ENCODE results near the gene ASIC4. TPM values are rescaled to one million over a fixed set of nuclear protein-coding genes. Genes with fewer than 3 reads are reported as not detected.

The ASIC4 gene
- total RNA-seq, 4 donors from 2014 or later, result not detected

DNA sequence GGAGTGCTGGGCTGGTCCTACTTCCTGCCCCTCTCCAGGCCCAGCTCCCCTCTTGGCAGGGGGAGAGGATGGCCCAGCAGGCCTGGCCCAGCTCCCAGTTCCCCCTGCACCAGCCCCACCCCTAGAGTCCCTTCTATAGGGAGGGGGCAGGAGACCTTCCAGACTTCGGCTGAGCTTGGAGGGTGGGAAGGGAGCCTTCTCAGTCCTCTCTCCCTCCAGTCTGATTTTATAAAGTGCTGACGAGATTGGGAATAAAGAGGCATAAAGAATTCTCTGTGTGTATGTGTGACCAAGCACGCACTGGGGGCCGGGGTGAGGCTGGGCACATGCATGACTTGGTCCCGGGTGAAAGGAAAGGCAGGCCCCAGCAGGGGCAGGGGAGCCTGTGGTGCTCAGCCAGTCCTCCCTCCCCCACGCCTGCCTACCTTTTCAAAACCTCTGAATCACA is 24.2 kb downstream of the ASIC4 start:
- in situ Hi-C loops (cut with MboI; ENCODE audit: low pct_ligation_motif_present in 1 of 4, low pct_unique_long_range_greater_than_20kb in 1 of 4, low sequenced_read_pairs in 3 of 4), result loop anchor here in 2 of 4 donors (10.0 kb wide), 2 partner anchors 96 to 106 kb away; no protein-coding TSS in a partner anchor
- no peak for DNase-seq

GRCh38 chr2:219538956-219539788 is 24.9 kb downstream of the ASIC4 start:
- H3K4me1 ChIP-seq, result peaks cover 11 to 25% (median 18%) of the 10 kb centered on the region in 4 donors
- no peak overlapping the region for H3K27ac ChIP-seq
- peaks cover 0 to 4% (median 0%) of the 10 kb centered on the region in 4 donors for H3K36me3 ChIP-seq
- H3K9me3 ChIP-seq, result no peaks in the 10 kb centered on the region
- in situ Hi-C loops (cut with MboI; ENCODE audit: low pct_ligation_motif_present in 1 of 4, low pct_unique_long_range_greater_than_20kb in 1 of 4, low sequenced_read_pairs in 3 of 4), result loop anchor here in 2 of 4 donors (10.0 kb wide), 2 partner anchors 96 to 106 kb away; no protein-coding TSS in a partner anchor
- H3K27me3 ChIP-seq, result no peaks in the 10 kb centered on the region
- no peak for DNase-seq
- TF ChIP-seq POLR2A (IDR thresholded peaks at IDR 0.05) (no peak), CTCF (IDR thresholded peaks at IDR 0.05) (no peak), EP300 (IDR thresholded peaks at IDR 0.05; ENCODE audit: low read depth) (no peak), POLR2AphosphoS5 (IDR thresholded peaks at IDR 0.05) (no peak)
- intact Hi-C loops (cut with DNase I; ENCODE audit: low total_unique reads), result no loop called here
- 0 to 87% methylated on average over 1 to 32 of the region's 32 CpGs for WGBS, 2 donors (ENCODE audit: low coverage in 1 of 2)
- H3K4me3 ChIP-seq, result no peak overlapping the region

More for the DNA sequence above, 24.2 kb downstream of the ASIC4 start:
- TF ChIP-seq POLR2A (IDR thresholded peaks at IDR 0.05), result no peak
- no peak for TF ChIP-seq POLR2AphosphoS5 (IDR thresholded peaks at IDR 0.05)
- TF ChIP-seq CTCF (IDR thresholded peaks at IDR 0.05), result no peak
- TF ChIP-seq EP300 (IDR thresholded peaks at IDR 0.05; ENCODE audit: low read depth), result no peak
- intact Hi-C loops (cut with DNase I; ENCODE audit: low total_unique reads), result no loop called here
- H3K36me3 ChIP-seq, result peaks cover 0 to 4% (median 0%) of the 10 kb centered on the region in 4 donors
- no peak overlapping the region for H3K4me3 ChIP-seq
- no peaks in the 10 kb centered on the region for H3K9me3 ChIP-seq
- WGBS, 2 donors (ENCODE audit: low coverage in 1 of 2), result 69% methylated on average over 6 of the region's 6 CpGs; no CpG with 5 or more reads in 1 of the 2 donors
- H3K27ac ChIP-seq, result no peak overlapping the region
- H3K27me3 ChIP-seq, result no peaks in the 10 kb centered on the region
- H3K4me1 ChIP-seq, result peaks cover 11 to 21% (median 15%) of the 10 kb centered on the region in 4 donors

GRCh38 chr2:219539926-219540678 is 25.8 kb downstream of the ASIC4 start:
- 94 to 100% methylated on average over 1 to 46 of the region's 46 CpGs for WGBS, 2 donors (ENCODE audit: low coverage in 1 of 2)
- H3K27ac ChIP-seq, result no peak overlapping the region
- peaks cover 0 to 4% (median 0%) of the 10 kb centered on the region in 4 donors for H3K36me3 ChIP-seq
- no peaks in the 10 kb centered on the region for H3K9me3 ChIP-seq
- H3K4me3 ChIP-seq, result no peak overlapping the region
- no peak for TF ChIP-seq POLR2AphosphoS5 (IDR thresholded peaks at IDR 0.05)
- TF ChIP-seq EP300 (IDR thresholded peaks at IDR 0.05; ENCODE audit: low read depth), result no peak
- TF ChIP-seq CTCF (IDR thresholded peaks at IDR 0.05), result no peak
- no peak for TF ChIP-seq POLR2A (IDR thresholded peaks at IDR 0.05)
- intact Hi-C loops (cut with DNase I; ENCODE audit: low total_unique reads), result no loop called here
- DNase-seq, result no peak
- no peaks in the 10 kb centered on the region for H3K27me3 ChIP-seq
- peaks cover 11 to 30% (median 22%) of the 10 kb centered on the region in 4 donors for H3K4me1 ChIP-seq
- in situ Hi-C loops (cut with MboI; ENCODE audit: low pct_ligation_motif_present in 1 of 4, low pct_unique_long_range_greater_than_20kb in 1 of 4, low sequenced_read_pairs in 3 of 4), result loop anchor here in 2 of 4 donors (10.0 kb wide), 2 partner anchors 95 to 105 kb away; no protein-coding TSS in a partner anchor

Measured in transverse colon (tissue), 4 donors.